GM12892 (cell line): ENCODE results near the gene CDH16.
"Not testable (repeated sequence)": the region's sequence is repeated elsewhere in the genome, so short reads cannot be mapped to it uniquely, and the experiment has no call there.

ENCODE experiments used
- DNase-seq: peaks from one replicate; pipeline ENCODE4 v3.0.0; 2011; ENCODE audit not compliant: insufficient read length
- FAIRE-seq: peaks from 2 replicates; lab custom pipeline; 2011; peaks lifted over from hg19 to GRCh38; lab: Jason Lieb, UNC
- POLR2A ChIP-seq: IDR thresholded peaks from 2 replicates; pipeline ENCODE4 v1.6.1; 2011; ENCODE audit warnings: low read depth, low read length, control low read depth
- POLR2AphosphoS5 ChIP-seq: IDR thresholded peaks from 2 replicates; pipeline ENCODE4 v1.6.1; 2011; ENCODE audit warnings: low read depth, low read length, control low read depth
- TAF1 ChIP-seq: IDR thresholded peaks from 2 replicates; pipeline ENCODE4 v1.6.1; 2011; ENCODE audit warnings: low read depth, mild to moderate bottlenecking, control low read depth, low read length, borderline replicate concordance

CDH16 gene

DNA sequence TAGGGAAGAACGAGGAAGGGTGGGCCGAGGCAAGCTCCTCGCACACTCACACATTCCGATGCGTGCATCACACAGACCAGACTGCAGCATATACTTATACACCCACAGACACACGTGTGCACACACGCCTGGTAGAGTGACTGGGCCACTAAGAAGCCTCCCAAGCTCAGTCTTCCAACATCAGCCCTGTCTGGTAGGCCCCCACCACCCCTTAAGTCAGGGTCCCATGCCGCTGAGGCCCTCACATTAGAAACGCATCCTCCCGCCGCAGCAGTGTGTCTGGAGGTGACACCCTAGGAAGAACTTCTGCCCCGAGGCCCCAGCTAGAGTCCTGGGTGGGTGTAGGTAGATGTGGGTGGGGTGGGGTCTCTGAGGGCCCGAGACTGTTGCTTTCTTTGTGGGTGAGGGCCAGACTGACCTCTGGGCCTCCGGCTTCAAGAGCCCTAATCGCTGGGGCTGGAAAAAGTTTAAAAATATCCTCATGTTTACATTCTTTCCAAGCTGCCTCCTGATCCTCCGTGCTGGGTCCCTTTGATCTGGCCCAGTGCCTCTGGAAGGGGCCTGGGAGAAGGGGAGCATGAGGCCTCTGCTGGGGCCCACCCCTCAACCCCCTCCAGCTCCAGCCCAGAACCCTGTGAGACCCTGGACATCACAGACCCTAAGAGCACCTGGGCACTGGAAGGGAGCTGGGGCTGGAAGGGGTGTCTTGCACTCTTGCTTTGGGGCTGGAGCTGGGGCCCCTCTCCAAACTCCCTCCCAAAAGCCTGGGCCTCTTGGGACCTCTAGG, 13.6 kb downstream of the CDH16 start:
- TF ChIP-seq POLR2AphosphoS5 (no peak), POLR2A (no peak), TAF1 (no peak)
- peak; percentile 5 for DNase-seq

DNA sequence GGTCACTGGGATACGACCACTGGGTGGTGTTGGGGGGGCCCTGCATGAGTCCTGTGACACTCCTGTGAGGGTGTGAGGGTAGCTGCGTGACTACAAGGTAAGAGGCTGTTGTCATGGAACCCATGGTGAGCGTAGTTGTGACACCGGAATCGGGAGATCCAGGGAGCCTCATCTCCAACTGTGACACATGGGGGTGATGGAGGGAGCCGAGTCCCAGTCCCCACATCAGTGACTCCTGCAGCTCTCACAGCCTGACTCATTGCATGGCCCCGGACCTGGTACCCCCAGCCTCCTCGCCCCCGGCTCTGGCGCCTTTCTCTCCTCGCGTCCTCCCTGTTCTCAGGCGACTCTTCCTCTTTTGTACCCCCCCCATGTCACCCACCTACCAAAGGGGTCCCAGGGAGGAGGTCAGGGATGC, 14.2 kb downstream of the CDH16 start:
- FAIRE-seq (no peak), DNase-seq (peak; percentile 23)
- TF ChIP-seq POLR2AphosphoS5 (no peak), POLR2A (no peak), TAF1 (no peak)

More for the DNA sequence above, 13.6 kb downstream of the CDH16 start:
- no peak for FAIRE-seq

DNA sequence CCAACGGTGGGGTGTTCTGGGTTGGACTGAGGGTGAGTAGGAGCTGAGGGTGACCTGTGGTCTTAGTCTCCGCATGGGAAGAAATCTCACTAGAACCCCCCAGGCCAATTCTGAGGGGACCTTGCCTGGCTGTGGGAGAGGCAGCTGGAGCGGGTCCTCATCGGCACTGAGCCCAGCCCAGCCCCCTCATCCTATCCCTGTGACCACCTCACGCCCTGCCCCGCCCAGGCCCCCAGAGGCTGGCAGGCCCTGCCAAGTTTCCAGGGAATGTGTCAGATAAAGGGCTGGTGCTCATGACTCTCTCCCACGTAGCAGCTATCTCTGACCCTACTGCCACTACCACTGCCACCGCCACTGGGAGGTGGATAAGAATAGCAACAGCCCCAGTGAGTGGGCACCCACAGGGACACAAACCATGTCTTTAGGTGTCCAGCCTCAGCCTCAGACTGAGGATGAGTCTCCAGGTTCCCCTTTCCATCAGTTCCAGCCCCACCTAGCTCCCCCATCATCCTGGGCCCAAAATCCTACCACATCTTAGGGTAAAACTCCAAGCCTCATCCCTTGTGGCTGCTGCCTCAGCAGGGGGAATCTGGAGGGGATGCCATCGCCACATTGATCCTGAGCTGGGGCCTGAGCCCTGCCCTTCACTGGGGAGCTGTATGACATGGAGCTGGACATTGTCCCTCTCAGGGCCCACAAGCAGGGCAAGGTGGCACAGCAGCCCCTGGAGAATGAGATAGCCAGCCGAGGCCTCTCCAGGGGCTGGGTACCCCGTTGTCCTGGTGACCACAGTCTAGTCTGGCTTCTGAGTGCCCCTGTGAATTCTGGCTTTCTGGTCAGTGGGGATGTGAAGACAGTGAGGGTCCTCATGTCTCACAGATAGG, 14.9 kb downstream of the CDH16 start:
- DNase-seq = peak; percentile 20
- TF ChIP-seq POLR2AphosphoS5 = no peak
- no peak for TF ChIP-seq TAF1
- TF ChIP-seq POLR2A = no peak
- no peak for FAIRE-seq

DNA sequence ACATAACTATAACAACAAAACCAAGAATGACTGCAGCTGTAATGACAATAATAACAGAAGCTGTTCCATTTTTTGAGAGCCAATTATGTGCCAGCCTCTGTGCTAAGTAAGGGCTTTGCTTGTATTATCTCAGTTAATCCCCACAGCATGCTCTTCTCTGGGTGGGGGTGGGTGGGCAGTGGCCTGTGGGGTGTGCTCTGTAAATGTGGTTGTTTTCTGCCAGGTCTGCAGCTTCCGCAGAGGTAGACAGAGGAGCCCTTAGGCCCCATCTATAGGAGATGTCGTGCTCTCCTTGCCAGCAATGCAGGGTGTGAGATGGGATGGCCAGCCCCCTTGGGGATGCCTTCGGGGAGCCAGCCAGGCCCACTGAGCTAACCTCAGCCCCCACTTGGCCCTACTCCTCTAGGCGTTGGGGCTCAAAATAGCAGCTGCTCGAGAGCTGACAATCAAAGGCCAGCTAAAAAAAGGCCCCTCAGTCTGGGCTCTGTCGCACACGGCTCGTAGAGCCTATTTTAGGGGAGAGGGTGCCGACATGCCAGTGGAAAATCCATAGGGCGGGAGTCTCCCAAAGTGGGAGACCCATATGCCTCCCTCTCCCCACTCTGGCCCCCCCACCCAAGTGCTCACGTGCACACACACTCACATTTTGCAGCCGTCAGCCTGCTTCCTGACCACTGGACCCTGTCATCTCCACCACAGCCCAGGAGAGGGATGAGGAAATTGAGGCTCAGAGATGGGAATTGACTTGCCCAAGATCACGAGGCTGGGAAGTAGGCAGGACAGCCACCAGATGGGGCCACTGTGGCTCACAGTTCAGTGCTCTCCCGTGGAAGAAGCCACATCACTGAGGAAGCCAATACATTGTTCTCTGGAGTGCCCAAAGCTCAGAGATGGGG, 15.8 kb downstream of the CDH16 start:
- no peak for TF ChIP-seq POLR2AphosphoS5
- no peak for TF ChIP-seq TAF1
- TF ChIP-seq POLR2A = no peak
- FAIRE-seq (no peak), DNase-seq (peak; percentile 6)

DNA sequence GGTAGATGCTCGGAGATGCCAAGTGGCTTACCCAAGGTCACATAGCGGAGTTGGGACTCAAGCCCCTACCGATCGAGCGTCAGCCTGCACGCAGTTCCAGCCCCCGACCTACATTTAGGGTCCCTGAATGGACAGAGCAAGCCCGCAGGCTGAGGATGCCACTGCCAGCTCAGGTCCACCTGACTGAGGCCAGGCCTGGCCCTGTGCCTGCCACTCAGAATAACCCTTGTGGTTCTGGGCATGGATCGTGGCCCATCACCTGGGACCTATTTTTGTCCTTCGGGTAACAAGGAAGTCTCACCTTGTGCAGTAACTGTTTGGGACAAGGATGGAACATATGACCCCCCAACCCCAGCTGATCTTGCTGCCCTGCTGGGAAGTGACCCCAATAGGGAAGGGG, 17.1 kb downstream of the CDH16 start:
- TF ChIP-seq POLR2A (no peak), POLR2AphosphoS5 (no peak), TAF1 (no peak)
- FAIRE-seq (no peak), DNase-seq (no peak)

DNA sequence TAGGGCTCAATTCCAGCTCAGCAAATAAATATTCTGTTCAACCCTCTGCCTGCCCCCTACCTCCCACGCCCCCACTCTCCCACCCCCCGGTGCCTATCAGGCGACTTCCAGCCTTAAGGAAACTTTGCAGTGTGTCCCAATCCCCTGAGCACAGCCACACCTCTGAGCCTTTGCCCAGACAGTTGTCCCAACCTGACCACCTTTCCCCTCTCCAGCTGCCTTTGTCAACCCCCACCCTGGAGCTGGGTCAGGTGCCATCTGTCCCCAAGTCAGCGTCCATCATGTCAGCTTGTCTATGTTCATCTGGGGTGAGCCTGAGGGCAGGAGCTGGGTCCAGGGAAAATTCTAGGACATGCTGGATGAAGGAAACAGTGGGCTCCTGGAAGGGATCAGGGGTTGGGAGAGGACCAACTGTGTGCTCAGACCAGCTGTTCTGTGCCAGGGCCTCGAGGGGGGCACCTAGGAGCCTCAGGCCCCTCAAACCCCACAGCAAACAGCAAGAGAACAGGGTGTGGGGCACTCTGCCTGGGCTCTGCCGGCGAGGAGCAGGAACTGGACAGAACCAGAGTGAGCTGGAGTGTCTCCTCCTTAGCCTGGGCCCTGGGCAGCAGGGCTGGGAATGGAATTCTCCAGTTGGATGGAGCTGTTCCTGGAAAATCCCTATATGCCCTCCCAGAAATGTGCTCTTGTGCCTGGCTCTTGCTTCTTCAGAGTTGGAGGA, 17.8 kb downstream of the CDH16 start:
- FAIRE-seq = no peak
- no peak for DNase-seq

DNA sequence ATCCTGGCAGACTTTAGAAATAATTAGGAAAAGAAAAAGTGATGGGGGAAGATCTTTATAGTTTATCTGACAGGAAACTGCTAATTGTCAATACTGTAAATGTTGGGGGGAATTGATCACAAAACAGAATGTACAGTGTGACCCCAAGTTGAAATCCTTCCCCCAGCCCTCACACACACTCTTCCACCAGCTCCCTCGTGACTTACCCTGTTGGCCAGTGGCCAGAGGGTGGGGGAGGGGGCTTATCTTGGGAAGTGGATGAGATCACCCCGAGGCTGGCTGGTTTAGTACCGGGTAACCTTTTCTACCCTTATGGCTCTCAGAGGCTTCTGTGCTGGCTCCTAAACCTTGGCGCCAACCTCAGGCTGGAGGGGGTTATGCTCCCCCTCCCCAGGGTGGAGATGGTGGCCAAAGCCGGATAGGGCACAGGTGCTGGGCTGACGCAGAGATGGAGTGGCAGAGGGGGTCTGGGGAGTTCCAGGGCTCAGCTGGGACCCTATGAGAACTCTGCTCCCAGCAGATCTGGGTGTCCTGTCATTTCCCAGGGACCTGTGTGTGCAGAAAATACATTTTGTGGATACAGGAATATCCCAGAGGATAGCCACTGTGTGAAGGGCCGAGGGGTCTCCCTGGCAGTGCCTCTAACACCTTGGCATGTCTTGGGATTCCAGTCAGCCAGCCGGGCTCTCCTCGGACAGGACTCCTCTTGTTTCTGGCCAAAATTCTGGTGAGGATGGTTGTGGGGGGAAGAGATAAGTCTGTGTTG, 18.6 kb downstream of the CDH16 start:
- FAIRE-seq (no peak), DNase-seq (no peak)
- no peak for TF ChIP-seq POLR2AphosphoS5
- TF ChIP-seq POLR2A = no peak
- no peak for TF ChIP-seq TAF1

More for the DNA sequence above, 17.8 kb downstream of the CDH16 start:
- TF ChIP-seq TAF1 = no peak
- no peak for TF ChIP-seq POLR2AphosphoS5
- no peak for TF ChIP-seq POLR2A

DNA sequence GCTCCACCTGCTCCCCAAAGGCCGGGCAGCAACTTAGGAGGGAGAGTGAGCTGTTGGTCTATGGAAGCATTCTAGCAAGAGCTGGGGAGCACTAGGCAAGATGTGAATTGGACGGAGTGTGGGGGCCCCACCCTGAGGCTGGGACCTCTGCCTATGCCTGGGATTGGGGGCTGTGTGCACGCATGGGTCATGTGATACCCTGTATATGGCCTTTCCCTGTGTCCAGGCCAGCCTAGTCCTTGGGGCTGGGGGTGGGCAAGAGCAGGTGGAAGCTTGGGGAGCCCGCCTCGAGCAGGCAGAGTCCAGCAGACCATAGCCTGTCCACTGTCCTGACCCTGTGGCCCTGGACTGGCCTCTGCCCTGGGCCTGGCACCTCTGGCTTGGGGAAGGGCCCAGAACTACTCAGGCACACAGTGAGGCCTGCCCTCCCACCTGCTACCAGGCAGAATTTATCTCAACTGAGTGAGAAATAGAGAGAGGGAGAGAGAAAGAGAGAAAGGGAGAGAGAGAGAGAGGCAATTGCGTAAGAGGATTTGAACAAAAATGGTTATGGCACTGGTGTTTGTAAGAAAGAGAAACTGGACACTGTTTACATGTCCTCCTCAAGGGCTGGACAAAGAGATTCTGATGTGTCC, 19.3 kb downstream of the CDH16 start:
- TF ChIP-seq POLR2AphosphoS5 = no peak
- FAIRE-seq = no peak

DNA sequence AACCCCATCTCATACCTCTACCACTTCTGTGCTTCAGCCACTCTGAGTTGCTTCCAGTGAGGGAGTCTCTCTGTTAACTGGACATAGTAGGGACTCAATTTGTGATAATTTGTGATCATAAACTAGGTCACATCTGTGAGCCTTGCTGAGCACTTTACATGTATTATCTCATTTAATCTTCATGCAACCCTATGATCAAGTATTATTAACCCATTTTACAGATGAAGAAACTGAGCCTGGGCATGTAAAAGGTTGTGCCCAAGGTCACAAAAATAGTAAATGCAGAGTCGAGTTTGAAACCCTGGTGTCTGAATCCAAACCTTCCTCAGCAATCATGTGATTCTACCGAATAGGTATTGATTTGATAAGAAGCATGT, 19.8 kb downstream of the CDH16 start:
- FAIRE-seq = no peak
- TF ChIP-seq POLR2A (no peak), POLR2AphosphoS5 (no peak), TAF1 (no peak)

More for the DNA sequence above, 19.3 kb downstream of the CDH16 start:
- no peak for DNase-seq

DNA sequence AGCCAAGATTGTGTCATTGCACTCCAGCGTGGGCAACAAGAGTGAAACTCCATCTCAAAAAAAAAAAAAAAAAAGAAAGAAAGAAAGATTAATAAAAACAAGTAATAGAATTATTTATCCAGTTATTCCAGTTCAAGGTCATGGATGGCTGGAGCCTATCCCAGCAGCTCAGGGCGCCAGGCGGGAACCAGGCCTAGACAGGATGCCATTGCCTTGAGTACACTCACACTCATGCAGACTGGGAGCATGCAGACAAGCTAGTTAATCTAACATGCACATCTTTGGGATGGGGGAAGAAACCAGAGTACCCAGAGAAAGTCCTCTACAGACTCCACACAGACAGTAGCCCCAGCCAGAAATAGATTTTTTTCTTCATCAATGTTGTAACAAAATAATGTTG, 20.5 kb downstream of the CDH16 start:
- FAIRE-seq (no peak), DNase-seq (no peak)
- TF ChIP-seq POLR2A (no peak), POLR2AphosphoS5 (no peak), TAF1 (no peak)

More for the DNA sequence above, 19.8 kb downstream of the CDH16 start:
- no peak for DNase-seq

DNA sequence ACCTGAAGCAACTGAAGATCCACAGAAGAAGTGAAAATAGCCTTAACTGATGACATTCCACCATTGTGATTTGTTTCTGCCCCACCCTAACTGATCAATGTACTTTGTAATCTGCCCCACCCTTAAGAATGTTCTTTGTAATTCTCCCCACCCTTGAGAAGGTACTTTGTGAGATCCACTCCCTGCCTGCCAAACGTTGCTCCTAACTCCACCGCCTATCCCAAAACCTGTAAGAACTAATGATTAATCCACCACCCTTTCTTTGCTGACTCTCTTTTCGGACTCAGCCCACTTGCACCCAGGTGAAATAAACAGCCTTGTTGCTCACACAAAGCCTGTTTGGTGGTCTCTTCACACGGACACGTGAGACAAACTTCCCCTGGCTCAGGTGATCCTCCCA, 22.0 kb downstream of the CDH16 start:
- FAIRE-seq, DNase-seq: not testable (repeated sequence)
